HG03565 (cell line): ENCODE data around the gene S100A11.

Experiments
- ATAC-seq: cut with Tn5 transposase; IDR thresholded peaks from one replicate; pipeline ENCODE4 v1.9.1; 2021; ENCODE audit warnings: mild to moderate bottlenecking, moderate library complexity; ENCODE audit not compliant: unreplicated experiment

S100A11 gene

GRCh38 chr1:152003846-152004442 is 32.9 kb downstream of the S100A11 start:
- no peak for ATAC-seq

DNA sequence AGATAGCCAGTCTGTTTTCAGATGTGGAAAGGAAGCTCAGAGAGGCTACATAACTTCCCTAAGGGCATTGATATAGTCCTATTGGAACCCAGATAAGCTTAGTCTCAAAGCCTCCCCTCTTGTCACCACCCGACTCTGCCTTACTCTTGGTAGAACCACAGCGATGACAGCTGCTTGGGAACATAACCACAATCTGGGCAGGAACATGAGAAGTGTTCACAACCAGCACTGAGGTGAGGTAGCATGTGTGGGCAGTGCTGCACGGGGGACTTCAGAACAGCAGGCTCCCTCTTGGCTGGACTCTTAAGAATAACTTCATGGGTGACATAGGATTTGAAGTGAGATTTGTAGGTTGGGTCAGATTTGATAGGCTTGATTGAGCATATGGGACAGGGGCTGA is 33.8 kb downstream of the S100A11 start:
- ATAC-seq: no peak

GRCh38 chr1:152001631-152002584 is 34.9 kb downstream of the S100A11 start:
- ATAC-seq: no peak

DNA sequence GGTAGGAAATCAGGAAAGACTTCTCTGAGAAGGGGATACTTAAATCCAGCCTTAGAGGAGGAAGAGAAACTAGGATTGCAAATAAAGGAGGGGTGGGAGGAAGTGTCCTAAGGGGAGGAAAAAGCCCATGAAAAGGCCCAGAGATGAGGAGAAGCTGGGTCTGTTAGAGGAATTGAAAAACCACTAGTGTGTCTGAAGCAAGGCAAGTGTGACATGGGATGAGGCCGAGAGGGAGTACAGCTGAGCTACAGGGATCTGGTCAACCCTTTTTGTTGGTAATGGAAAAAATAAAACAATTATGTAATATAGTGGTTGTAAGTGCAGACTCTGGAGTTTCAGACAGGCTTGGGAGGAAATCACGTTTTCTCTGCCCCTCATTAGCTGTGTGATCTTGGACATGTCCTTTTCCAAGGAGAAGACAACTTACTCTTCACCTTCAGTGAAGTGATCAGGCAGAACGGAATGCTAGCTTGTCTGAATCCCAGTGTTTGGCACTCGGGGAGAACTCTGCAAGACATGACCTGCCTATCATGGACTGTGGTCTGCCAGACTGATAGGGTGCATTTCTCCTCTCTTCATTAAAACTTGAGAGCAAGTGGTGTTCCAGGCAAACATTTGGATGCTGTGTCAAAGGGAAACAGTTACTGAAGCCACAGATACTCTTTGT is 35.7 kb downstream of the S100A11 start:
- ATAC-seq: no peak

DNA sequence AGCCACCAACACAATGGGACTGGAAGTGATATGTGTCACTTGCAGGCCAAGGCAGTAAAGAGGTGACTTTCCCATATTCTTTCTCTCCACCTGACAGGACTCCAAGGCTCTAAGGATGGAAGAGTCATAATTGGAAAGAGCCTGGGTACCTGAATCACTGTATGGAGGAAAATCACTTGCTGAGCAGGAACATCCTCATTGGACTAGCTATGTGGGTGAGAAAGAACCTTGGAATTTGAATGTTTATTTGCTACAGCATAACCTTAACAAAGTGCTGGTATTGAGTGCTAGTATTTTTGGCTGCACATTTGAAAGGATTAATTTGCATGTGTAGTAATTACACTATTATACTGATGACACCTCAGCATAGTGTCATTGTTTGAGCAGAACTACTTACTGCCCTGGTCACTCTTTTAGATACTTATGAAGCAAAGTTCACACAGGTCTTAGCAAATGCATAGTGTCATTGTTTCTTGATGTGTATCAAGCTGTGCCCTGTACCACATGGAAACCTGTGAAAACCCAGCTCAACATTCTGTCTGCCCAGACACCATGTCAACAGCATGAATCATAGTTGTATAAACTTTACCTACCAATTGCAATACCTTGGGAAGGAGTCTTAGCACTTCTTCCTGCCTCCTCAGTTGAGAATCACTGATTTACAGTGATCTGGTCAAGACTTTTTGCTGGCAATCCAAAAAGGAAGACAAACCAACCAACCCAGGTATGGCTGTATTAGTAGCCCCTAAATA is 38.0 kb downstream of the S100A11 start:
- no peak for ATAC-seq

DNA sequence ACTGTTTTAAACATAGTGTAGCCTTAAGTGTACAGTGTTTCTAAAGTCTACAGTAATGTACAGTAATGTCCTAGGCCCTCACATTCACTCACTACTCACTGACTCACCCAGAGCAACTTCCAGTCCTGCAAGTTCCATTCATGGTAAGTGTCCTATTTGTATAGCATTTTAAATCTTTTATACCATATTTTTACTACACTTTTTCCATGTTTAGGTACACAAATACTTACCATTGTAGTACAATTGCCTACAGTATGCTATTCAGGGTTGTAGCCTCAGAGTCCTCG is 39.6 kb downstream of the S100A11 start:
- no peak for ATAC-seq

GRCh38 chr1:151995774-151996173 is 41.0 kb downstream of the S100A11 start:
- ATAC-seq: no peak

- no peak for ATAC-seq
Measured at GRCh38 chr1:151994956-151995355, 41.8 kb downstream of the S100A11 start.

- ATAC-seq: no peak
Measured at GRCh38 chr1:151993734-151994496, 42.9 kb downstream of the S100A11 start, which contains the start of gene S100A10. TSS of gene S100A10 (minus strand) at chr1:151993859. CDS start at chr1:151986230, 7,629 bp downstream.

DNA sequence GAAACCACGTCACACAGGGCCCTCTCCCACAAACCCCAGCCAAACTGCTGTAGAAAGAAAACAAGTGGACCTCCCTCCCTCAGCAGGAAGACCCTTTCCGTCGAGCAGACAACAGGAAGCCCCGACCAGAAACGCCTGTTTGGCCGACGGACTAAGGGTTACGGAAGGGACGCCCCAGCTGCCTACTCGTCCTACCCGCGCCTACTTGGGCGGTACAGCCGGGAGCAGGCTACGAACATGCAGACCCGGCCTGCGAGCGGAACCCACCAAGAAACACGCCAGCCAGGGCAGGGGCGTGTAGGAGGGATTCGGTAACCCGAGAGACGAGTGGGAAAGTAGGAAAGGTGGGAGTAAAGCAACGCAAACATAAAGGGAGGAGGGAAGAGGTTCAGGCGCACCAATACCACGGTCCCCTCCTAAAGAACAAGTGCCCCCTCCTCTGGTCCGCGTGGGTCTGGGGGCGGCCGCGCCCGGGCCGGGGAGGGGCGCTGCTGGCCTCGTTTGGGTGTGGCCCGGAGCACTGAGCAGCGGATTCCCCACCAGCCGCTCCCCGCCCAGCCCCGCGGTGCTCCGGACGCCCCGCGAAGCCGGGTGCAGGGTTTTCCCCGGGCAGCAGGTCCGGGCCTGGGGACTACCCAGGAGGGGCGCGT is 43.6 kb downstream of the S100A11 start:
- ATAC-seq: no peak

GRCh38 chr1:151992303-151993083 is 44.3 kb downstream of the S100A11 start:
- ATAC-seq: no peak

DNA sequence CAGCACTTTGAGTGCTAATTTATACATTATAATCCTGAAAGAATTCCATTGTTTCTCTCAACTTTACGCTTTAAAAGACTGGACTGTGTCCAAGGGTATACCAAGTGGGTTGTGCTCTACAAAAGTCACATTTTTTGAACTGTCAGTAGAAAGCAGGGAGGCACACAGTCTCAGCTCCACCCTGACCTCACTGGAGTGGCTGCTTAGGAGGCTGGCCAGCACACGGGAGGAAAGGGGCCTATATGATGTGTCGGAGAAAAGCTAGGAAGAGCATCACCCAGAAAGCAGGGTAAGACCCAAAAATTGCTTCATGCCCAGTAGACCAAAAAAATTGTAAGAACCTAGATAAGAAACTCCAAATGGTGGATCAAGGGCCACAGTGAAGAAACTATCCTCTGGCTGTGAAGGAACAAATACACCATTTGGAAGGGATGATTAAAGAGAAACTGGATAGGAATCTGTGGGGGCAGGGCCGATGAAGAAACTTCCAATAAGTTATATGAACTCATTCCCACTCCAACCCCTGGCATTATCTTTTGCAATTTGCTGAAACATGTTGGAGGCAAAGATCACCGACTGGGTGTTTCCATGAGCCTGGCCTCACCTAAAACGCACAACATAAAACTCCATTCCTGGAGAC is 45.0 kb downstream of the S100A11 start:
- ATAC-seq: no peak

DNA sequence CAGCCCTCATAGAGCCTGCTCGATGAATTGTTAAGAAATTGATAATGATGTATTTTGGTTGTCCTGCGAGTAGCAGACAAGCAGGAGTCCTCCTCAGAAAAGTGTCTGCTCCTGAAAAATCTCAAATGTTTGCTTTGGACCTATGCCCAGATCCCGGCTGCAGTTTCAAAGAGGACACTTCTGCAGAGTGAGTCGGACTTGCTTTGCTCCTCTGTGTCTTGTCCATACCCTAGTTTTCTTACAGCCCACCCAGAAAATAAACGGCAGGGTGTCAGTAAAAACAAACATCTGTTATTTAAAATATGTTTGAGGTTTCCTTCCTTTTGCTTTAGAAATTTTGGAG is 46.0 kb downstream of the S100A11 start:
- no peak for ATAC-seq

DNA sequence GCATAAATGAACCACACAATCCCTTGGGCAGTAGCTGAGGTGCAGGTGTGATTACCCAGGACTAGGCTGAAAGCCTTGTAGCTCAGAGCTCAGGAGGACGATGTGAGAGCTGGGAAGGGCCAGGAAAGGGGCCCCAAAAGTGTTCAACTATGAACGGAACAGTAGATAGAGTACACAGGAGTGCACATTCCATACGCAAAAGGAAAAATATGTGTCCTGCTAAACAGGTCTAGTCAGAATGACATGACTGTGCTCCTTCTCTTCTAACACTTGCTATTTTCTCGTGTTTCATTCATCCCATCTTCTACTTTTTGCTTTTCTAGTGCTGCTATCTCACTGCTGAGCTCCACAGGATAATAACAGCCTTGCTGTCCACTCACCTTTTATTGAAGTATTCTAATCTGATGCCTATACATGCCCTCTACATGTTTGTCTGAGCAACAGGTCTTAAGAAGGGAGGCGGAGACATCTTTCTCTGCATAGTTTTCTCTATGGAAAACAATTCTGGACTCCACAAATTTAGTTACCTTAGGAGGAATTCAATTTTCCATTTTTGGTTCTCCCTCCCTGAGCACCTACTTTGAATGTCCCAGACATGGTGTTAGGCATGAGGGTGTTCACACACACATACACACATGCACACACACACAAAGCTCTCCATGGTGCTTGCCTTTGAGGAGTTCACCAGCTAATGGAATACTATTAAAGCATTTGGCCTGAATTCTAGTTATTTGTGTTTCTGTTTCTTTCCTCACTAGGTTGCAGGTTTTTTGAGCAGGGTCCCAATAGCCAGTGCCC is 46.5 kb downstream of the S100A11 start:
- no peak for ATAC-seq

DNA sequence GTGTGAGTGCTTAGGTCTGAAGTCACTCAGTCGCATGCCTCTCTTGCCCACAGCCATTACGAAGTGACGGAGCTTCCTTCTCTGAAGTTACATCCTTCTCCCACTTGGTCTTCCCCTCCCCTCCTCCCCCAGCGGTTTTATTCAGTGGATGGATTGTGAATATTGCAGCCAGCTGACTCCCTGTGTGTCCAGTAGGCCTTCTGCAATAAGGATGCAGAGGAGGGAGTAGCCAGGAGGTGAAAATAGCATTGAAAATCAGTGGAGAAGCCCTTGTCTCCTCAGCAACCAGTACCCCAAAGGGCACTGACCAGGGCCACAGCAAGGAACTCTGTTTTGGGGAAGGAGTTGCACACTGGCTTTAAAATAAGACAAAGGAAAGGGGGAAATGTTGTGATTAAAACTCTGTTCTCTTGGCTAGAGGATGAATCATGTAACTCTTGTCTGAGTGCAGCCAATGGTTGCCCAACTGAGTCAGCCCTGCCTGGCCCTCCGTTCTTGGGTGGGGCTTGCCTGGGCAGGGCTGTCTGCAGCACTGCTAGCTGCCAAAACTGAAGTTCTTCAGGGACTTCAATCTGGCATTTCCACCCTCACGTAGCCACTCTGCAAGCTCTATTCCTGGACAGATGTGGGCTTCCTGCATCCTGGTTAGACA is 47.5 kb downstream of the S100A11 start:
- ATAC-seq: no peak

GRCh38 chr1:151988405-151988923 is 48.3 kb downstream of the S100A11 start:
- ATAC-seq: no peak

DNA sequence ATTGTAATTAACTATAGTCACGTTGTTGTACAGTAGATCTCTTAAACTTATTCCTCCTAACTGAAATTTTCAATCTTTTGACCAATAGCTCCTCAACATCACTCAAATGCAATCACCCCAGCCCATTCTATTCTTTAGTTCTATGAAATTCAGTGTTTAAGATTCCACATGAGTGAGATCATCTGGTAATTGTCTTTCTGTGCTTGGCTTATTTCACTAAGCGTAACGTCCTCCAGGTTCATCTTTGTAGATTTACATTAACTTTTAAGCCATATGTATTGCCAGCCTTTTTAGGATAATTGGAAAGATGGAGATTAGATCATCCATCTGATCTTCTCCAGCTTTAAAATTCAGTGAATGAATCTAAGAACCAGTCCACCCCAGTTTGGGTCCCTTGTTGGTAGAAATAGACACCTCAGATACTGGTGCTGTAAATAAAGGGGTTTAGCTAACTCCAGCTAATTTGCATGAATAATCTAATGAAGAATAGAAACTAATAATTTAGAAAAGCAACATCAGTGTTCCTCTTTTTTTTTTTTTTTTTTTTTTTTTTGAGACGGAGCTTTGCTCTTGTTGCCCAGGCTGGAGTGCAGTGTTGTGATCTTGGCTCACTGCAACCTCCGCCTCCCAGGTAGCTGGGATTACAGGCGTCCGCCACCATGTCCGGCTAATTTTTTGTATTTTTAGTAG is 50.2 kb downstream of the S100A11 start:
- no peak for ATAC-seq
